ENCODE data around the gene FNDC7.
"Not testable (repeated sequence)": the region's sequence is repeated elsewhere in the genome, so short reads cannot be mapped to it uniquely, and the experiment has no call there.

The FNDC7 gene

GRCh38 chr1:108695535-108695934 lies 17.2 kb upstream of the FNDC7 start:
- DNase-seq (ENCODE audit: low read depth, low spot score), result no peak

GRCh38 chr1:108699375-108700332 lies 13.1 kb upstream of the FNDC7 start:
- DNase-seq (ENCODE audit: low read depth, low spot score), result no peak

- DNase-seq (ENCODE audit: low read depth, low spot score), result no peak
Observed at GRCh38 chr1:108701176-108701849, 11.4 kb upstream of the FNDC7 start.

- DNase-seq (ENCODE audit: low read depth, low spot score), result not testable (repeated sequence)
Observed at GRCh38 chr1:108702109-108702508, 10.6 kb upstream of the FNDC7 start.

- no peak for DNase-seq (ENCODE audit: low read depth, low spot score)
Observed at GRCh38 chr1:108703939-108704338, 8.8 kb upstream of the FNDC7 start.

- DNase-seq (ENCODE audit: low read depth, low spot score), result no peak
Observed at GRCh38 chr1:108704496-108704895, 8.2 kb upstream of the FNDC7 start.

- no peak for DNase-seq (ENCODE audit: low read depth, low spot score)
Observed at GRCh38 chr1:108706643-108707042, 6.1 kb upstream of the FNDC7 start.

GRCh38 chr1:108708691-108709660 lies 3.7 kb upstream of the FNDC7 start:
- peak; percentile 52 for DNase-seq (ENCODE audit: low read depth, low spot score)

GRCh38 chr1:108715932-108716331 lies 3.2 kb downstream of the FNDC7 start:
- no peak for DNase-seq (ENCODE audit: low read depth, low spot score)

GRCh38 chr1:108716437-108717230 lies 3.9 kb downstream of the FNDC7 start:
- DNase-seq (ENCODE audit: low read depth, low spot score), result no peak

GRCh38 chr1:108717774-108718316 lies 5.1 kb downstream of the FNDC7 start:
- DNase-seq (ENCODE audit: low read depth, low spot score), result no peak

- DNase-seq (ENCODE audit: low read depth, low spot score), result no peak
Observed at GRCh38 chr1:108718927-108719655, 6.4 kb downstream of the FNDC7 start.

- peak; percentile 23 for DNase-seq (ENCODE audit: low read depth, low spot score)
Observed at GRCh38 chr1:108719656-108720435, 7.1 kb downstream of the FNDC7 start.

GRCh38 chr1:108722292-108722691 lies 9.6 kb downstream of the FNDC7 start:
- DNase-seq (ENCODE audit: low read depth, low spot score), result no peak

- DNase-seq (ENCODE audit: low read depth, low spot score), result no peak
Observed at GRCh38 chr1:108725906-108726305, 13.2 kb downstream of the FNDC7 start.

- no peak for DNase-seq (ENCODE audit: low read depth, low spot score)
Observed at GRCh38 chr1:108728327-108728923, 15.7 kb downstream of the FNDC7 start.

GRCh38 chr1:108729481-108729880 lies 16.8 kb downstream of the FNDC7 start:
- DNase-seq (ENCODE audit: low read depth, low spot score), result no peak

- no peak for DNase-seq (ENCODE audit: low read depth, low spot score)
Observed at GRCh38 chr1:108732398-108732797, 19.7 kb downstream of the FNDC7 start.

Data from ELF-1 (cell line).